PC-3 (cell line): ENCODE results near the gene VWA1. TPM values are rescaled to one million over a fixed set of nuclear protein-coding genes. Genes with fewer than 3 reads are reported as not detected.

Experiments used
- ATAC-seq: fragments of 200-7000 bp; cut with Tn5 transposase; 2 replicates; pipeline ENCODE4 v1.9.1; 2020; ENCODE audit warnings: mild to moderate bottlenecking, moderate library complexity
- BruUV-seq: library from RNA; stranded (reverse); fragments of 400-500 nt; replicated peaks from 2 replicates; lab custom pipeline; 2021; lab: Mats Ljungman, UMichigan
- CTCF ChIA-PET: fragments of 300-600 bp; sonication (Branson Sonifier 250); formaldehyde crosslinking; loops from one replicate; lab custom pipeline; 2022; ENCODE audit warnings: antibody characterized with exemption; lab: Charles Lee
- POLR2A ChIA-PET: fragments of 300-600 bp; sonication (Branson Sonifier 250); formaldehyde crosslinking; loops from one replicate; lab custom pipeline; 2022; ENCODE audit warnings: antibody characterized with exemption; ENCODE audit not compliant: unreplicated experiment; lab: Charles Lee
- DNase-seq: peaks from one replicate; pipeline ENCODE4 v3.0.0-alpha.2; 2015
- H2AFZ ChIP-seq: fragments of 300-600 bp; sonication (generic); 2 replicates; pipeline ENCODE4 v1.6.0; 2016; ENCODE audit warnings: antibody characterized with exemption, low read length
- H3F3A ChIP-seq: fragments of 300-600 bp; sonication (generic); one replicate; pipeline ENCODE4 v1.6.0; 2017; ENCODE audit warnings: antibody characterized with exemption, low read length, control low read depth, mild to moderate bottlenecking; ENCODE audit not compliant: unreplicated experiment
- H3K27ac ChIP-seq: fragments of 300-600 bp; sonication (generic); 2 replicates; pipeline ENCODE4 v1.5.1; 2016; ENCODE audit warnings: mild to moderate bottlenecking, low read length
- H3K27me3 ChIP-seq: fragments of 300-600 bp; sonication (generic); 2 replicates; pipeline ENCODE4 v1.6.1; 2016; ENCODE audit warnings: low read length, mixed read lengths
- H3K36me3 ChIP-seq: fragments of 300-600 bp; sonication (generic); 2 replicates; pipeline ENCODE4 v1.6.1; 2016; ENCODE audit warnings: low read depth, mixed run types, low read length, mixed read lengths
- H3K4me1 ChIP-seq: fragments of 300-600 bp; sonication (generic); 2 replicates; pipeline ENCODE4 v1.5.1; 2016; ENCODE audit warnings: low read length; ENCODE audit not compliant: insufficient read depth
- H3K4me2 ChIP-seq: fragments of 300-600 bp; sonication (generic); 2 replicates; pipeline ENCODE4 v1.6.0; 2016; ENCODE audit warnings: low read length
- H3K4me3 ChIP-seq: fragments of 300-600 bp; sonication (generic); 2 replicates; pipeline ENCODE4 v1.5.1; 2016; ENCODE audit warnings: mild to moderate bottlenecking, low read length, mixed read lengths
- H3K79me2 ChIP-seq: fragments of 300-600 bp; sonication (generic); 2 replicates; pipeline ENCODE4 v1.6.1; 2017; ENCODE audit warnings: low read length, mixed read lengths
- H3K9ac ChIP-seq: fragments of 300-600 bp; sonication (generic); 2 replicates; pipeline ENCODE4 v1.6.0; 2016; ENCODE audit warnings: mild to moderate bottlenecking, low read length
- H3K9me2 ChIP-seq: fragments of 300-600 bp; sonication (generic); replicated peaks from 2 replicates; pipeline ENCODE4 v1.6.1; 2016; ENCODE audit warnings: mixed run types, low read length, mixed read lengths
- H3K9me3 ChIP-seq: fragments of 300-600 bp; sonication (generic); 2 replicates; pipeline ENCODE4 v1.6.1; 2016; ENCODE audit warnings: low read length, mixed read lengths
- H4K20me1 ChIP-seq: fragments of 300-600 bp; sonication (generic); 2 replicates; pipeline ENCODE4 v1.6.1; 2016; ENCODE audit warnings: low read length, mixed read lengths
- CTCF ChIP-seq: fragments of 300-600 bp; sonication (generic); conservative IDR thresholded peaks from 2 replicates; pipeline ENCODE4 v1.5.1; 2017; ENCODE audit warnings: antibody characterized with exemption, low read depth, mild to moderate bottlenecking, low read length
- EZH2 ChIP-seq: fragments of 300-600 bp; sonication (generic); IDR thresholded peaks from one replicate; pipeline ENCODE4 v1.6.1; 2017; ENCODE audit warnings: antibody characterized with exemption, mild to moderate bottlenecking, low read length; ENCODE audit not compliant: unreplicated experiment
- EZH2phosphoT487 ChIP-seq: fragments of 300-600 bp; sonication (generic); IDR thresholded peaks from 2 replicates; pipeline ENCODE4 v1.6.1; 2018; ENCODE audit warnings: mild to moderate bottlenecking, antibody characterized with exemption, low read length, borderline replicate concordance
- intact Hi-C: fragments of 100-400 bp; cut with micrococcal nuclease; formaldehyde crosslinking; loops from 2 replicates; pipeline ENCODE4 v1.9.0; 2023
- total RNA-seq: library from RNA; depleted of rRNA; stranded (reverse); fragments of >200 nt; gene quantifications from 2 replicates; pipeline ENCODE4 v1.2.3, GENCODE V29; 2014

VWA1 gene
- total RNA-seq, 1 experiment from 2014 or later, result 59.1 TPM

GRCh38 chr1:1403653-1404052, 31.8 kb upstream of the VWA1 start:
- CTCF ChIA-PET, result no interaction called here
- H3K9ac ChIP-seq, result no peak overlapping the region
- peaks cover 35% of the 10 kb centered on the region for H3K36me3 ChIP-seq
- no peak for TF ChIP-seq EZH2phosphoT487
- no peak for TF ChIP-seq EZH2
- TF ChIP-seq CTCF, result no peak
- peaks cover 36% of the 10 kb centered on the region for H3K4me1 ChIP-seq
- 0 out of 2 replicates have a peak, but pooled peaks cover 4% of the 10 kb centered on the region for H4K20me1 ChIP-seq
- no peaks in the 10 kb centered on the region for H3K9me2 ChIP-seq
- ATAC-seq, result no peak
- no peak overlapping the region for H2AFZ ChIP-seq
- BruUV-seq, result no TSS peak
- no peak for DNase-seq
- no peak overlapping the region for H3K4me3 ChIP-seq
- no peak overlapping the region for H3K27ac ChIP-seq
- peaks cover 82% of the 10 kb centered on the region for H3K79me2 ChIP-seq
- intact Hi-C loops, result no loop called here
- H3K27me3 ChIP-seq, result no peaks in the 10 kb centered on the region
- H3K9me3 ChIP-seq, result no peaks in the 10 kb centered on the region
- H3F3A ChIP-seq, result peaks cover 4% of the 10 kb centered on the region
- POLR2A ChIA-PET, result no interaction called here
- no peak overlapping the region for H3K4me2 ChIP-seq

DNA sequence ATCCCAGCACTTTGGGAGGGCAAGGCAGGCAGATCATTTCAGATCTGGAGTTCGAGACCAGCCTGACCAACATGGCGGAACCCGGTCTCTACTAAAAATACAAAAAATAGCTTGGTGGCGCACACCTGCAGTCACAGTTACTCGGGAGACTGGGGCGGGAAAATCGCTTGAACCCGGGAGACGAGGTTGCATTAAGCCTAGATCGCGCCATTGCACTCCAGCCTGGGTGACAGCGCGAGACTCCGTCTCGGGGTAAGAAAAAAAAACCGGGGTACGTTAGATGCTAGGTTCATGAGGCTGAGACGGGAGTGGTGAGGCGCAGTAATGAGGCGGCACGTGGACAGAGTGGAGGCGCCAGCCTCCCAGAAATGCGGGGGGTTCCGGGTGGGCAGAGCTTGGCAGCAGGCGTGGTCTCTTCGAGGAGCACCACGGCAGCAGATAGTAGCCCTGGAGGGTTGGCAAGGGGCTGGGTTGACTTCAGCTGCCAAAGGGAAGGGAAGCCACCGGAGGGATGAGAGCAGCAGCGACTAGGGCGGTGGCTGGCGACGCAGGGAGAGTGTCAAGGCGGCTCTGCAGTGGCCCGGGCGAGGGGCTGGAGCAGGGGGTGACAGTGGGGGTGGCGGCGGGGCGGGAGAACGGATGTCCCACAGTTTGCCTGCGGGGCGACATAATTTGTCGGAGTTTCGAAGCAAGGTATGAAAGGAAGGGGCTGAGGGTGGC, 29.2 kb upstream of the VWA1 start:
- ATAC-seq, result peak; percentile 2; the same call in 1 of the 2 replicates
- H3K79me2 ChIP-seq, result peaks cover 68% of the 10 kb centered on the region
- ChIA-PET POLR2A (no interaction called here), CTCF (no interaction called here)
- intact Hi-C loops, result no loop called here
- peaks cover 4% of the 10 kb centered on the region for H3F3A ChIP-seq
- H3K27me3 ChIP-seq, result no peaks in the 10 kb centered on the region
- H3K4me2 ChIP-seq, result peak overlapping the region; percentile 99
- H4K20me1 ChIP-seq, result 0 out of 2 replicates have a peak, but pooled peaks cover 4% of the 10 kb centered on the region
- H3K4me3 ChIP-seq, result peak overlapping the region; percentile 84
- H3K9me2 ChIP-seq, result no peaks in the 10 kb centered on the region
- H3K27ac ChIP-seq, result peak overlapping the region; percentile 61
- no peak for DNase-seq
- H2AFZ ChIP-seq, result peak overlapping the region; percentile 68
- no peaks in the 10 kb centered on the region for H3K9me3 ChIP-seq
- peaks cover 26% of the 10 kb centered on the region for H3K4me1 ChIP-seq
- TF ChIP-seq EZH2phosphoT487 (no peak), CTCF (no peak), EZH2 (no peak)
- H3K36me3 ChIP-seq, result peaks cover 31% of the 10 kb centered on the region
- peak overlapping the region; percentile 93 for H3K9ac ChIP-seq
- no TSS peak for BruUV-seq
